ENCODE measurements around the gene FNDC4.

FNDC4 gene

DNA sequence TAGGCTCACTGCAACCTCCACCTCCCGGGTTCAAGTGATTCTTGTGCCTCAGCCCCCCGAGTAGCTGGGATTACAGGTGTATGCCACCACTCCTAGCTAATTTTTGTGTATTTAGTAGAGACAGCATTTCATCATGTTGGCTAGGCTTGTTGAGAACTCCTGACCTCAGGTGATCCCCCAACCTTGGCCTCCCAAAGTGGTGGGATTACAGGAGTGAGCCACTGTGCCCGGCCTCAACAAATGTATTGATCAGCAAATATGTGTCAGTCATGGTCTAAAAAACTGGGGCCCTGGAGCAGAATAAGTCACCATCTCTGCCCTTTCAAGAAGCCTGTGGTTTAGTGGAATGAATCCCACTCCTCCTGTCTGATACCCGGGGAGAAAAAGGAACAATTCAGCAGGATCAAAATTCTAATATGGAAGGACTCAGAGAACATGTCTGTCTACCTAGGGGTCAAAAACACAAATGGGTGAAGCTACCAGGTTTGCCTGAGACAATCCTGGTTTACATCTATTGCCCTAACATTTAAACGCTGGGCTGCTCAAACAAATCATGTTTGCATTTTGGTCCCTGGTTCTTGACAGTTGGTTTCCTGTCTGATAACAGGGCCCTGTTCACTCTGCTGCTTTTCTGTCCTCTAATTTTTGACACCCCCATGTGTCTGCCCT, 23.2 kb upstream of the FNDC4 start:
- TF ChIP-seq SIN3A (IDR thresholded peaks at IDR 0.05; ENCODE audit: borderline replicate concordance, insufficient read depth, low read length): no peak
- TF ChIP-seq FOXP2 (optimal IDR thresholded peaks at IDR 0.05; ENCODE audit: borderline replicate concordance, extremely low read depth, extremely low read length, insufficient read depth): no peak
- no peak for TF ChIP-seq TAF1 (IDR thresholded peaks at IDR 0.05; ENCODE audit: borderline replicate concordance, insufficient read depth, low read length)
- no peak for TF ChIP-seq POLR2AphosphoS5 (IDR thresholded peaks at IDR 0.05; ENCODE audit: low read depth, low read length)
- TF ChIP-seq, protein P1, sequence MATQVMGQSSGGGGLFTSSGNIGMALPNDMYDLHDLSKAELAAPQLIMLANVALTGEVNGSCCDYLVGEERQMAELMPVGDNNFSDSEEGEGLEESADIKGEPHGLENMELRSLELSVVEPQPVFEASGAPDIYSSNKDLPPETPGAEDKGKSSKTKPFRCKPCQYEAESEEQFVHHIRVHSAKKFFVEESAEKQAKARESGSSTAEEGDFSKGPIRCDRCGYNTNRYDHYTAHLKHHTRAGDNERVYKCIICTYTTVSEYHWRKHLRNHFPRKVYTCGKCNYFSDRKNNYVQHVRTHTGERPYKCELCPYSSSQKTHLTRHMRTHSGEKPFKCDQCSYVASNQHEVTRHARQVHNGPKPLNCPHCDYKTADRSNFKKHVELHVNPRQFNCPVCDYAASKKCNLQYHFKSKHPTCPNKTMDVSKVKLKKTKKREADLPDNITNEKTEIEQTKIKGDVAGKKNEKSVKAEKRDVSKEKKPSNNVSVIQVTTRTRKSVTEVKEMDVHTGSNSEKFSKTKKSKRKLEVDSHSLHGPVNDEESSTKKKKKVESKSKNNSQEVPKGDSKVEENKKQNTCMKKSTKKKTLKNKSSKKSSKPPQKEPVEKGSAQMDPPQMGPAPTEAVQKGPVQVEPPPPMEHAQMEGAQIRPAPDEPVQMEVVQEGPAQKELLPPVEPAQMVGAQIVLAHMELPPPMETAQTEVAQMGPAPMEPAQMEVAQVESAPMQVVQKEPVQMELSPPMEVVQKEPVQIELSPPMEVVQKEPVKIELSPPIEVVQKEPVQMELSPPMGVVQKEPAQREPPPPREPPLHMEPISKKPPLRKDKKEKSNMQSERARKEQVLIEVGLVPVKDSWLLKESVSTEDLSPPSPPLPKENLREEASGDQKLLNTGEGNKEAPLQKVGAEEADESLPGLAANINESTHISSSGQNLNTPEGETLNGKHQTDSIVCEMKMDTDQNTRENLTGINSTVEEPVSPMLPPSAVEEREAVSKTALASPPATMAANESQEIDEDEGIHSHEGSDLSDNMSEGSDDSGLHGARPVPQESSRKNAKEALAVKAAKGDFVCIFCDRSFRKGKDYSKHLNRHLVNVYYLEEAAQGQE (IDR thresholded peaks at IDR 0.05; ENCODE audit: insufficient read depth in 1 of 2, low read depth in 2 of 2, low read length in 2 of 2): no peak

GRCh38 chr2:27509326-27509725, 14.3 kb upstream of the FNDC4 start:
- TF ChIP-seq TAF1 (IDR thresholded peaks at IDR 0.05; ENCODE audit: borderline replicate concordance, insufficient read depth, low read length) (no peak), POLR2AphosphoS5 (IDR thresholded peaks at IDR 0.05; ENCODE audit: low read depth, low read length) (no peak), SIN3A (IDR thresholded peaks at IDR 0.05; ENCODE audit: borderline replicate concordance, insufficient read depth, low read length) (no peak), FOXP2 (optimal IDR thresholded peaks at IDR 0.05; ENCODE audit: borderline replicate concordance, extremely low read depth, extremely low read length, insufficient read depth) (no peak)
- TF ChIP-seq, protein P1 (IDR thresholded peaks at IDR 0.05; ENCODE audit: insufficient read depth in 1 of 2, low read depth in 2 of 2, low read length in 2 of 2): no peak

- no peak for TF ChIP-seq TAF1 (IDR thresholded peaks at IDR 0.05; ENCODE audit: borderline replicate concordance, insufficient read depth, low read length)
- TF ChIP-seq, protein P1 (IDR thresholded peaks at IDR 0.05; ENCODE audit: insufficient read depth in 1 of 2, low read depth in 2 of 2, low read length in 2 of 2): no peak
- no peak for TF ChIP-seq FOXP2 (optimal IDR thresholded peaks at IDR 0.05; ENCODE audit: borderline replicate concordance, extremely low read depth, extremely low read length, insufficient read depth)
- no peak for TF ChIP-seq POLR2AphosphoS5 (IDR thresholded peaks at IDR 0.05; ENCODE audit: low read depth, low read length)
- no peak for TF ChIP-seq SIN3A (IDR thresholded peaks at IDR 0.05; ENCODE audit: borderline replicate concordance, insufficient read depth, low read length)
Observed at GRCh38 chr2:27507293-27507692, 12.3 kb upstream of the FNDC4 start.

- TF ChIP-seq FOXP2 (optimal IDR thresholded peaks at IDR 0.05; ENCODE audit: borderline replicate concordance, extremely low read depth, extremely low read length, insufficient read depth) (no peak), SIN3A (IDR thresholded peaks at IDR 0.05; ENCODE audit: borderline replicate concordance, insufficient read depth, low read length) (no peak), POLR2AphosphoS5 (IDR thresholded peaks at IDR 0.05; ENCODE audit: low read depth, low read length) (no peak), TAF1 (IDR thresholded peaks at IDR 0.05; ENCODE audit: borderline replicate concordance, insufficient read depth, low read length) (no peak)
- TF ChIP-seq, protein P1 (IDR thresholded peaks at IDR 0.05; ENCODE audit: insufficient read depth in 1 of 2, low read depth in 2 of 2, low read length in 2 of 2): no peak
Observed at GRCh38 chr2:27506587-27506986, 11.6 kb upstream of the FNDC4 start.
